B cell (primary cell): ENCODE data around the gene FAF1. TPM values are rescaled to one million over a fixed set of nuclear protein-coding genes. Genes with fewer than 3 reads are reported as not detected.
A peak's percentile ranks its signal among the peaks of the same experiment; 100 is the strongest.

ENCODE experiments used
- ATAC-seq: fragments of 200-7000 bp; cut with Tn5 transposase; one replicate; pipeline ENCODE4 v1.10.0; 2021; ENCODE audit warnings: low read depth, mild to moderate bottlenecking, moderate number of reproducible peaks, moderate library complexity
- CTCF ChIA-PET: fragments of 350-600 bp; sonication (Branson Sonifier 250); formaldehyde crosslinking; loops from one replicate; lab custom pipeline; 2021; ENCODE audit warnings: antibody characterized with exemption, inconsistent platforms; lab: Charles Lee
- POLR2A ChIA-PET: fragments of 350-600 bp; sonication (Branson Sonifier 250); formaldehyde crosslinking; loops from one replicate; lab custom pipeline; 2021; ENCODE audit warnings: antibody characterized with exemption; lab: Charles Lee
- DNase-seq: peaks from one replicate; pipeline ENCODE4 v3.0.0; 2013
- H2AFZ ChIP-seq: 2 replicates; pipeline ENCODE4 v1.6.1; 2012; ENCODE audit warnings: mild to moderate bottlenecking, low read depth, low read length; ENCODE audit not compliant: insufficient read depth, poor library complexity, severe bottlenecking
- H3K27ac ChIP-seq, 2 donors: 1 replicate in 1 of 2; 2 replicates in 1 of 2; pipeline ENCODE4 v1.5.1; 2012 to 2013; ENCODE audit warnings: low read length in 2 of 2, mild to moderate bottlenecking in 2 of 2, moderate library complexity in 1 of 2
- H3K27me3 ChIP-seq, 4 experiments: fragments of 200-600 bp in 1 of 4; sonication (generic) in 1 of 4; replicated peaks in 1 of 4; 1 replicate in 2 of 4; 2 replicates in 2 of 4; pipeline versions ENCODE4 v1.6.1 to v1.7.0; 2013 to 2016; ENCODE audit warnings: low read length in 3 of 4, mild to moderate bottlenecking in 2 of 4, mixed read lengths in 1 of 4, moderate library complexity in 1 of 4; ENCODE audit not compliant: insufficient read depth in 4 of 4, control insufficient read depth in 3 of 4; ENCODE audit errors: control extremely low read depth in 1 of 4
- H3K36me3 ChIP-seq, 2 experiments: replicated peaks in 1 of 2; 1 replicate in 1 of 2; 2 replicates in 1 of 2; pipeline versions ENCODE4 v1.6.1 to v1.7.1; 2013; ENCODE audit warnings: low read length in 1 of 2; ENCODE audit not compliant: insufficient read depth in 2 of 2, control insufficient read depth in 1 of 2; ENCODE audit errors: control extremely low read depth in 1 of 2, extremely low read depth in 1 of 2
- H3K4me1 ChIP-seq, 2 donors: fragments of 200-600 bp in 1 of 2; sonication (generic) in 1 of 2; 1 replicate in 1 of 2; 2 replicates in 1 of 2; pipeline versions ENCODE4 v1.5.1 to v1.6.1; 2013 to 2017; ENCODE audit warnings: low read length in 2 of 2; ENCODE audit not compliant: control insufficient read depth in 2 of 2, insufficient read depth in 2 of 2
- H3K4me2 ChIP-seq: replicated peaks from 2 replicates; pipeline ENCODE3; 2012; ENCODE audit warnings: mild to moderate bottlenecking, low read depth, low read length; ENCODE audit not compliant: poor library complexity, severe bottlenecking
- H3K4me3 ChIP-seq, 5 experiments: fragments of 200-600 bp in 1 of 5; sonication (generic) in 1 of 5; 1 replicate in 3 of 5; 2 replicates in 2 of 5; pipeline versions ENCODE4 v1.5.1 to v1.7.0; 2011 to 2016; ENCODE audit warnings: low read length in 4 of 5, mild to moderate bottlenecking in 4 of 5, low read depth in 2 of 5, control low read depth in 1 of 5, moderate library complexity in 1 of 5; ENCODE audit not compliant: insufficient read depth in 1 of 5; ENCODE audit errors: control extremely low read depth in 1 of 5, extremely low read depth in 1 of 5
- H3K79me2 ChIP-seq: fragments of 200-600 bp; sonication (generic); one replicate; pipeline ENCODE4 v1.6.0; 2016; ENCODE audit warnings: low read length; ENCODE audit not compliant: control insufficient read depth, insufficient read depth
- H3K9ac ChIP-seq: fragments of 200-600 bp; sonication (generic); 2 replicates; pipeline ENCODE4 v1.6.1; 2017; ENCODE audit warnings: mild to moderate bottlenecking, low read length, moderate library complexity
- H3K9me3 ChIP-seq, 3 donors: one replicate each; pipeline versions ENCODE4 v1.6.1 to v1.7.1; 2013; ENCODE audit warnings: low read length in 2 of 3; ENCODE audit not compliant: control insufficient read depth in 2 of 3, insufficient read depth in 1 of 3; ENCODE audit errors: control extremely low read depth in 1 of 3
- H4K20me1 ChIP-seq: 2 replicates; pipeline ENCODE4 v1.6.0; 2012; ENCODE audit warnings: mild to moderate bottlenecking, low read length; ENCODE audit not compliant: insufficient read depth, control insufficient read depth, poor library complexity, severe bottlenecking
- H3K27ac Mint-ChIP-seq: one replicate; pipeline ENCODE4 v1.8.0; 2021; ENCODE audit warnings: mixed read lengths
- H3K27me3 Mint-ChIP-seq: one replicate; pipeline ENCODE4 v1.8.0; 2021; ENCODE audit warnings: mixed read lengths
- H3K4me1 Mint-ChIP-seq: one replicate; pipeline ENCODE4 v1.8.0; 2021; ENCODE audit warnings: mixed read lengths
- H3K4me3 Mint-ChIP-seq: one replicate; pipeline ENCODE4 v1.8.0; 2021; ENCODE audit warnings: mixed read lengths
- H3K9me3 Mint-ChIP-seq: one replicate; pipeline ENCODE4 v1.8.0; 2022; ENCODE audit warnings: mixed read lengths; ENCODE audit not compliant: insufficient read depth
- EZH2 ChIP-seq: IDR thresholded peaks from 2 replicates; pipeline ENCODE4 v1.6.1; 2012; ENCODE audit warnings: borderline replicate concordance, low read depth, mild to moderate bottlenecking, moderate library complexity, low read length; ENCODE audit not compliant: insufficient read depth, poor library complexity, severe bottlenecking
- WGBS: methylation state at CpG from one replicate; pipeline ENCODE4 v1.1.5; 2013; ENCODE audit warnings: missing lambda C conversion rate; ENCODE audit not compliant: insufficient coverage; 5-methylcytosine and 5-hydroxymethylcytosine counted together
- intact Hi-C: fragments of 100-400 bp; cut with micrococcal nuclease; formaldehyde crosslinking; loops from one replicate; pipeline ENCODE4 v1.10.0; 2022
- polyA plus RNA-seq: library from polyadenylated mRNA; depleted of rRNA; stranded (reverse); fragments of >200 nt; gene quantifications from 2 replicates; pipeline ENCODE4 v1.2.3, GENCODE V29; 2012
- total RNA-seq, 2 donors: library from RNA; stranded (reverse); fragments of 120-200 nt in 1 of 2; gene quantifications; 1 replicate in 1 of 2; 2 replicates in 1 of 2; pipeline versions ENCODE4 v1.2.3 to v1.2.4, GENCODE V29; 2013 to 2022
- TF ChIP-seq, protein P1 (sequence below): fragments of 200-600 bp; IDR thresholded peaks from one replicate; pipeline ENCODE4 v1.8.0; 2022; ENCODE audit warnings: antibody characterized with exemption, mild to moderate bottlenecking

Gene FAF1
- total and polyA plus RNA-seq, 2 donors (not counting 1 experiment from before 2014, with no cell fraction given): 10.1 to 58.4 TPM

DNA sequence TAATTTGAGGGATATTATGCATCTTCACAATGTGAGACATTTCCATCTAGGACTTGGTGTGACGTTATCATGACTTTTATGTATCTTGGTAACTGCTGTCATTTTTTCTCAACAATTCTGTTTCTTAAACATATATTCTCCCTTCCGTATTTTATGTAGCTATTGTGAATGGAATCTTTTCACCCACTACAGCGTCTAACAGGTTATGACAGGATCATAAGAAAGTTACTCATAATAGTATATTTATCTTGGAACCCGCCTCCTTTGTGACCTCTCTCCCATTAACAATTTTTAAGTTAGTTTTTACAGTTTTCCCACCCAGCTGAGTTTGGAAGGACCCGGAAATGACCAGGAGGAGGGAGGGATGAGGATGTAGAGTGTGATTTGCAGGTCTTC, 530.1 kb downstream of the FAF1 start:
- Histone ChIP-seq H3K9ac (no peak overlapping the region), H3K4me1 (peaks cover 14 to 28% of the 10 kb centered on the region in 2 donors), H3K79me2 (no peaks in the 10 kb centered on the region), H3K4me2 (no peak overlapping the region), H3K4me3 (no peak overlapping the region), H3K27ac (no peak overlapping the region), H3K9me3 (peaks cover 0 to 45% (median 16%) of the 10 kb centered on the region in 3 donors), H4K20me1 (no peaks in the 10 kb centered on the region), H3K36me3 (no peaks in the 10 kb centered on the region), H3K27me3 (peaks cover 5 to 70% (median 68%) of the 10 kb centered on the region in 4 experiments), H2AFZ (no peak overlapping the region)
- CTCF ChIA-PET: no interaction called here
- peaks cover 11% of the 10 kb centered on the region for H3K4me1 Mint-ChIP-seq
- peaks cover 64% of the 10 kb centered on the region for H3K27me3 Mint-ChIP-seq
- H3K4me3 Mint-ChIP-seq: no peak overlapping the region
- ATAC-seq: no peak
- no peaks in the 10 kb centered on the region for H3K9me3 Mint-ChIP-seq
- H3K27ac Mint-ChIP-seq: no peak overlapping the region
- no peak for TF ChIP-seq EZH2
- TF ChIP-seq, protein P1, sequence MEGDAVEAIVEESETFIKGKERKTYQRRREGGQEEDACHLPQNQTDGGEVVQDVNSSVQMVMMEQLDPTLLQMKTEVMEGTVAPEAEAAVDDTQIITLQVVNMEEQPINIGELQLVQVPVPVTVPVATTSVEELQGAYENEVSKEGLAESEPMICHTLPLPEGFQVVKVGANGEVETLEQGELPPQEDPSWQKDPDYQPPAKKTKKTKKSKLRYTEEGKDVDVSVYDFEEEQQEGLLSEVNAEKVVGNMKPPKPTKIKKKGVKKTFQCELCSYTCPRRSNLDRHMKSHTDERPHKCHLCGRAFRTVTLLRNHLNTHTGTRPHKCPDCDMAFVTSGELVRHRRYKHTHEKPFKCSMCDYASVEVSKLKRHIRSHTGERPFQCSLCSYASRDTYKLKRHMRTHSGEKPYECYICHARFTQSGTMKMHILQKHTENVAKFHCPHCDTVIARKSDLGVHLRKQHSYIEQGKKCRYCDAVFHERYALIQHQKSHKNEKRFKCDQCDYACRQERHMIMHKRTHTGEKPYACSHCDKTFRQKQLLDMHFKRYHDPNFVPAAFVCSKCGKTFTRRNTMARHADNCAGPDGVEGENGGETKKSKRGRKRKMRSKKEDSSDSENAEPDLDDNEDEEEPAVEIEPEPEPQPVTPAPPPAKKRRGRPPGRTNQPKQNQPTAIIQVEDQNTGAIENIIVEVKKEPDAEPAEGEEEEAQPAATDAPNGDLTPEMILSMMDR: no peak
- POLR2A ChIA-PET: no interaction called here
- intact Hi-C loops: no loop called here
- no CpG with 5 or more reads among the region's 5 CpGs for WGBS
- no peak for DNase-seq

DNA sequence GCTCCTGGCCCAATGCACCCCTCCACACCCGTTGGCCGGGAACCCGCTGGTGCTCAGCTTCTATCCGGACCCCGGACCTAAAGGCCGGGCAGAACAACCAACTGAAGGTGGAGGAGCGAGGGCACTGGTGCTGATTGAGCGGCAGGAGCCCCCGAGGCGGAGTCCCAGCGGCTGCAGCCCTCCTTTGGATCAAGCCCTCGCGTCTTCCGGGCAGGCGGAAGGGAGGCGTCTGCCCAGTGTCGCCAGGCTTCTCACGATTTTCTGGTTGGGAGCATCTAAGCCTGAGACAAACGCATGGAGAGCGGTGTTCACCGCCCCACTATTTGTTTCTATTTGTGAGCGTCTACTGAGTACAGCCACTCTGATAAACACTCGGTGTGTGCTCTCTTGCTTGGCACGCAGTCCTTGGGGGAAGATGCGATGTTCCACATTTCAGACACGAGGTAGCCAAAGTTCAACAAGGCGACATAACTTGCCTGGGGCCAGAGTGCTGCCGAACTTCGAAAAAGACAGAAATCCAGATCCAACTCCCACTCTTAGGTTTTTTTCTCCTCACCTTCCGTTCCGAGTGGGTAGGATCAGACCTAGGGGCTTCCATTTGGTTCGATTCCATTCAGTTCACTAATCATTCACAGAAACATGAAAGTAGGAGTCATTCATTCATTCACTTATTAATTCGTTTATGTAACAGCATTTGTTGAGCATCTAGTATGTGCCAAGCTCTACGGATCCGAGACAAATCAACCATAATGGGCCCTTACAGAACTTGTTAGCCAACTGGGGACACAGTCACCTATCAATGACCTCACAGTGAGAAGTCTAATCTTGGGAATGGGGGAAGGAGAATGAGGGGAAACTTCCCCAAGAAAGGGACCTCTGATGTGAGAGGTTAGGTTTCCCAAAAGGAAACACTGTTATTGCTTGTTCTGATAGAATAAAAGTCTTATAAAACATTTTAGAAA, 532.0 kb downstream of the FAF1 start:
- H3K4me2 ChIP-seq: no peak overlapping the region
- intact Hi-C loops: no loop called here
- ChIA-PET POLR2A (no interaction called here), CTCF (no interaction called here)
- no peak overlapping the region for H3K27ac ChIP-seq
- H3K9ac ChIP-seq: no peak overlapping the region
- no peaks in the 10 kb centered on the region for H3K9me3 Mint-ChIP-seq
- H2AFZ ChIP-seq: no peak overlapping the region
- ATAC-seq: no peak
- peaks cover 33 to 44% of the 10 kb centered on the region in 2 donors for H3K4me1 ChIP-seq
- peaks cover 0 to 59% (median 20%) of the 10 kb centered on the region in 3 donors for H3K9me3 ChIP-seq
- no peaks in the 10 kb centered on the region for H3K36me3 ChIP-seq
- H4K20me1 ChIP-seq: no peaks in the 10 kb centered on the region
- peak; percentile 32 for DNase-seq
- H3K27me3 Mint-ChIP-seq: peaks cover 74% of the 10 kb centered on the region
- H3K4me3 ChIP-seq: no peak overlapping the region
- H3K79me2 ChIP-seq: no peaks in the 10 kb centered on the region
- TF ChIP-seq, protein P1: no peak
- TF ChIP-seq EZH2: peak; percentile 60
- WGBS: 10% methylated on average over 31 of the region's 35 CpGs
- H3K4me1 Mint-ChIP-seq: peaks cover 28% of the 10 kb centered on the region
- no peak overlapping the region for H3K4me3 Mint-ChIP-seq
- no peak overlapping the region for H3K27ac Mint-ChIP-seq
- peaks cover 5 to 86% (median 80%) of the 10 kb centered on the region in 4 experiments for H3K27me3 ChIP-seq
